OCI-M2 (cell line): ENCODE measurements around the gene ABCC11.
"Not testable (repeated sequence)": the region's sequence is repeated elsewhere in the genome, so short reads cannot be mapped to it uniquely, and the experiment has no call there.

ENCODE experiments used
- DNase-seq: peaks from one replicate; lab custom pipeline; 2025; ENCODE audit not compliant: unreplicated experiment; lab: John Stamatoyannopoulos, UW

ABCC11 gene

GRCh38 chr16:48204825-48205151, 42.6 kb downstream of the ABCC11 start:
- no peak for DNase-seq

- DNase-seq = no peak
Observed at GRCh38 chr16:48203974-48204824, 43.1 kb downstream of the ABCC11 start.

- no peak for DNase-seq
Observed at GRCh38 chr16:48201515-48202201, 45.7 kb downstream of the ABCC11 start.

- DNase-seq = no peak
Observed at GRCh38 chr16:48197294-48197693, 50.0 kb downstream of the ABCC11 start.

- DNase-seq = no peak
Observed at GRCh38 chr16:48194828-48195556, 52.3 kb downstream of the ABCC11 start.

- no peak for DNase-seq
Observed at GRCh38 chr16:48193846-48194245, 53.5 kb downstream of the ABCC11 start.

GRCh38 chr16:48188449-48189102, 58.8 kb downstream of the ABCC11 start:
- no peak for DNase-seq

GRCh38 chr16:48187779-48188178, 59.6 kb downstream of the ABCC11 start:
- DNase-seq = no peak

- DNase-seq = no peak
Observed at GRCh38 chr16:48184681-48185080, 62.7 kb downstream of the ABCC11 start.

GRCh38 chr16:48182979-48183537, 64.3 kb downstream of the ABCC11 start:
- DNase-seq = no peak

- not testable (repeated sequence) for DNase-seq
Observed at GRCh38 chr16:48181746-48182520, 65.4 kb downstream of the ABCC11 start.

GRCh38 chr16:48180868-48181480, 66.4 kb downstream of the ABCC11 start:
- DNase-seq = no peak

- no peak for DNase-seq
Observed at GRCh38 chr16:48176635-48177408, 70.5 kb downstream of the ABCC11 start.

GRCh38 chr16:48173889-48174288, 73.5 kb downstream of the ABCC11 start:
- no peak for DNase-seq

- DNase-seq = no peak
Observed at GRCh38 chr16:48172682-48173081, 74.7 kb downstream of the ABCC11 start.

GRCh38 chr16:48169896-48170295, 77.4 kb downstream of the ABCC11 start:
- DNase-seq = no peak

GRCh38 chr16:48168075-48168474, 79.3 kb downstream of the ABCC11 start:
- no peak for DNase-seq

GRCh38 chr16:48166617-48167016, 80.7 kb downstream of the ABCC11 start:
- DNase-seq = not testable (repeated sequence)

GRCh38 chr16:48165961-48166578, 81.3 kb downstream of the ABCC11 start:
- no peak for DNase-seq
